SU-DHL-6 (cell line): ENCODE measurements around the gene CGB1.
"Not testable (repeated sequence)": the region's sequence is repeated elsewhere in the genome, so short reads cannot be mapped to it uniquely, and the experiment has no call there.

Source experiments
- H2AFZ ChIP-seq: fragments of 200-600 bp; sonication (generic); 2 replicates; pipeline ENCODE4 v1.6.1; 2014; ENCODE audit warnings: low read depth, mild to moderate bottlenecking, moderate library complexity, mixed read lengths, antibody characterized with exemption, low read length; ENCODE audit not compliant: severe bottlenecking
- H3F3A ChIP-seq: fragments of 200-600 bp; shearing (Covaris generic); 2 replicates; pipeline ENCODE4 v1.6.0; 2016; ENCODE audit warnings: antibody characterized with exemption, mild to moderate bottlenecking; ENCODE audit not compliant: insufficient read depth
- H3K27ac ChIP-seq: fragments of 200-600 bp; sonication (generic); 2 replicates; pipeline ENCODE4 v1.5.1; 2016; ENCODE audit warnings: low read depth, mild to moderate bottlenecking, low read length, moderate library complexity, mixed read lengths
- H3K27me3 ChIP-seq: fragments of 200-600 bp; sonication (generic), shearing (Covaris generic); 2 replicates; pipeline ENCODE4 v1.6.0; 2014; ENCODE audit warnings: mild to moderate bottlenecking, low read length
- H3K36me3 ChIP-seq: fragments of 200-600 bp; sonication (generic); 2 replicates; pipeline ENCODE4 v1.6.1; 2014; ENCODE audit warnings: mild to moderate bottlenecking, low read length, mixed read lengths
- H3K4me2 ChIP-seq: fragments of 300-600, 200-600 bp; shearing (Covaris generic), sonication (generic); 2 replicates; pipeline ENCODE4 v1.6.0; 2014; ENCODE audit warnings: low read length, low read depth, mild to moderate bottlenecking; ENCODE audit not compliant: poor library complexity, severe bottlenecking
- H3K4me3 ChIP-seq: fragments of 200-600 bp; sonication (generic); 2 replicates; pipeline ENCODE4 v1.5.1; 2014; ENCODE audit warnings: antibody characterized with exemption, low read length, mild to moderate bottlenecking, mixed read lengths; ENCODE audit not compliant: insufficient read depth, poor library complexity, severe bottlenecking
- H3K79me2 ChIP-seq: fragments of 200-600 bp; sonication (generic); 2 replicates; pipeline ENCODE4 v1.6.1; 2014; ENCODE audit warnings: mild to moderate bottlenecking, low read length, moderate library complexity; ENCODE audit not compliant: insufficient read depth
- H3K9ac ChIP-seq: fragments of 200-600 bp; sonication (generic); 2 replicates; pipeline ENCODE4 v1.7.0; 2014; ENCODE audit warnings: mild to moderate bottlenecking, low read length
- H3K9me2 ChIP-seq: fragments of 200-600 bp; sonication (generic); replicated peaks from 2 replicates; pipeline ENCODE4 v1.6.1; 2014; ENCODE audit warnings: low read length; ENCODE audit not compliant: insufficient read depth
- H3K9me3 ChIP-seq: fragments of 200-600 bp; sonication (generic); 2 replicates; pipeline ENCODE4 v1.6.1; 2014; ENCODE audit warnings: low read length, mixed read lengths; ENCODE audit not compliant: insufficient read depth
- H4K20me1 ChIP-seq: fragments of 200-600 bp; sonication (generic); 2 replicates; pipeline ENCODE4 v1.6.1; 2014; ENCODE audit warnings: low read depth, mild to moderate bottlenecking, antibody characterized with exemption, low read length, moderate library complexity, mixed read lengths
- EZH2phosphoT487 ChIP-seq: fragments of 200-600 bp; sonication (generic), shearing (Covaris generic); conservative IDR thresholded peaks from 2 replicates; pipeline ENCODE4 v1.6.1; 2018; ENCODE audit warnings: mild to moderate bottlenecking, antibody characterized with exemption, low read length, moderate library complexity, mixed read lengths
- TF ChIP-seq, protein P1 (sequence below): fragments of 200-600 bp; sonication (generic); IDR thresholded peaks from one replicate; pipeline ENCODE4 v1.5.1; 2017; ENCODE audit warnings: antibody characterized with exemption, mild to moderate bottlenecking, low read length, moderate library complexity; ENCODE audit not compliant: insufficient read depth, poor library complexity, severe bottlenecking

The CGB1 gene

DNA sequence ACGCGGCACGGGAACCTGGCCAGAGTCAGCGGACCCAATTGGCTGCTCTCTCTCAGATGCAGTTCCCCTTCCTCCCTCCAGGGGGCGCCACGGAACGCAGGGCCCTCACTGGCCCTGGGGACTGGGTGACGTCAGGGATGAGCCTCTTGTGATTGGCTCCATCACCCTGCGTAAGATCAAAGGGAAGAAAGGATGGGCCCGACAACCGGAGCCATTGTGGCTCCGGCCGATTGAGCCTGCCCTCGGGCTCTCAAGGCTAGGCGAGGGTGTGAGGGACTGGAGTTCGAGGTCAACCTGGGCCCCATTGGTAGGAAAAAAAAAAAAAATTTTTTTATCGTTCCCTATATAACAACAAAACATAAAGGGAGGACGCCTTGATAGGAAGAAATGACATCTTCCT is at the start of gene CGB1:
Gene CGB1, minus strand, starts transcription at position 81 of the 400 bp plus-strand sequence. CDS start 184 bp downstream, outside the sequence.
- H3K79me2 ChIP-seq, H3K27ac ChIP-seq, H3K4me3 ChIP-seq, H3K9me3 ChIP-seq, H2AFZ ChIP-seq, H3K27me3 ChIP-seq, H3K4me2 ChIP-seq, H3K9me2 ChIP-seq, H3F3A ChIP-seq, H4K20me1 ChIP-seq, H3K9ac ChIP-seq, H3K36me3 ChIP-seq: not testable (repeated sequence)
- TF ChIP-seq, protein P1, sequence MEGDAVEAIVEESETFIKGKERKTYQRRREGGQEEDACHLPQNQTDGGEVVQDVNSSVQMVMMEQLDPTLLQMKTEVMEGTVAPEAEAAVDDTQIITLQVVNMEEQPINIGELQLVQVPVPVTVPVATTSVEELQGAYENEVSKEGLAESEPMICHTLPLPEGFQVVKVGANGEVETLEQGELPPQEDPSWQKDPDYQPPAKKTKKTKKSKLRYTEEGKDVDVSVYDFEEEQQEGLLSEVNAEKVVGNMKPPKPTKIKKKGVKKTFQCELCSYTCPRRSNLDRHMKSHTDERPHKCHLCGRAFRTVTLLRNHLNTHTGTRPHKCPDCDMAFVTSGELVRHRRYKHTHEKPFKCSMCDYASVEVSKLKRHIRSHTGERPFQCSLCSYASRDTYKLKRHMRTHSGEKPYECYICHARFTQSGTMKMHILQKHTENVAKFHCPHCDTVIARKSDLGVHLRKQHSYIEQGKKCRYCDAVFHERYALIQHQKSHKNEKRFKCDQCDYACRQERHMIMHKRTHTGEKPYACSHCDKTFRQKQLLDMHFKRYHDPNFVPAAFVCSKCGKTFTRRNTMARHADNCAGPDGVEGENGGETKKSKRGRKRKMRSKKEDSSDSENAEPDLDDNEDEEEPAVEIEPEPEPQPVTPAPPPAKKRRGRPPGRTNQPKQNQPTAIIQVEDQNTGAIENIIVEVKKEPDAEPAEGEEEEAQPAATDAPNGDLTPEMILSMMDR: peak; percentile 23

DNA sequence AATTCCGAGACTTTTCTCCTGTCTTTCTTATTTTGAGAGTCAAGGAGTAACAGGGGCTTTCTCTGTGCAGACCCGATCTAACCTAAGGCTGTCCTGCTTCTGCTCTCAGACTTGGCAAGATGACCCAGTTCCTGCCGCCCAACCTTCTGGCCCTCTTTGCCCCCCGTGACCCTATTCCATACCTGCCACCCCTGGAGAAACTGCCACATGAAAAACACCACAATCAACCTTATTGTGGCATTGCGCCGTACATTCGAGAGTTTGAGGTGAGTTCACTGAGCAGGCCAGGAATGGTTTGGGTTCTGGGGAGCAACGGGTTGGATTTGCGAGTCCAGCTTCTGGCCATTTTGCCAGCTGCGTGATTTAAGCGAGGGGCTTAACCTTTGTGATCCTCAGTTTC is 49.6 kb upstream of the CGB1 start:
- TF ChIP-seq EZH2phosphoT487: no peak
- TF ChIP-seq, protein P1: no peak
- H3K27ac ChIP-seq: no peak overlapping the region
- H3K27me3 ChIP-seq: no peaks in the 10 kb centered on the region
- no peaks in the 10 kb centered on the region for H3K9me2 ChIP-seq
- H2AFZ ChIP-seq: no peak overlapping the region
- no peaks in the 10 kb centered on the region for H3F3A ChIP-seq
- H3K9ac ChIP-seq: peak overlapping the region; percentile 79
- H3K4me3 ChIP-seq: peak overlapping the region; percentile 95
- H3K36me3 ChIP-seq: peaks cover 27% of the 10 kb centered on the region
- H3K9me3 ChIP-seq: no peaks in the 10 kb centered on the region
- peak overlapping the region; percentile 94 for H3K4me2 ChIP-seq
- H3K79me2 ChIP-seq: peaks cover 60% of the 10 kb centered on the region
- peaks cover 27% of the 10 kb centered on the region for H4K20me1 ChIP-seq

DNA sequence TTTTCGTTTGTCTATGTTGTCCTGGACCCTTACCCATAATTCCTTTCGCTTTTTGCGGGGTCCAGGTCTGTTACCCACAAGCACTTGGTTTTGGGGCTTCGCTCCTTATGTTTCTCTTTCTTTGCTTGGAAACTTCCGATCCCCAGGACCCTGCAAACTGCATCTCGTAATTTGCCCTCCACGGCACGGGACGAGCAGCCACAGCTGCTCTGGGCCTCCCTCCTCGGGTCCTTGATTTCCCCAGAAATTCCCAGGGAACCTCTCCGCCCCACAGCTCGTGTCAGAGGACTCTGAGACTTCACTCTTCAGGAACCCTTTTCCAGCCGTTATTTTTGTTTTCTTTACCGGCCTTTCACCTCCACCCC is 49.2 kb upstream of the CGB1 start:
- Histone ChIP-seq H2AFZ (no peak overlapping the region), H3K27ac (peak overlapping the region; percentile 62)

More for the DNA sequence above, 49.2 kb upstream of the CGB1 start:
- H3K4me3 ChIP-seq: peak overlapping the region; percentile 95
- no peaks in the 10 kb centered on the region for H3K27me3 ChIP-seq
- H3F3A ChIP-seq: no peaks in the 10 kb centered on the region
- H3K36me3 ChIP-seq: peaks cover 26% of the 10 kb centered on the region
- H3K9me3 ChIP-seq: no peaks in the 10 kb centered on the region
- peak overlapping the region; percentile 79 for H3K9ac ChIP-seq
- H4K20me1 ChIP-seq: peaks cover 27% of the 10 kb centered on the region
- peak overlapping the region; percentile 94 for H3K4me2 ChIP-seq
- H3K79me2 ChIP-seq: peaks cover 56% of the 10 kb centered on the region
- no peaks in the 10 kb centered on the region for H3K9me2 ChIP-seq
- TF ChIP-seq, protein P1: no peak
- TF ChIP-seq EZH2phosphoT487: no peak
